Dedifferentiated amniotic fluid mesenchymal stem cell (primary cell): ENCODE data around the gene PDZD4.
"Not testable (repeated sequence)": the region's sequence is repeated elsewhere in the genome, so short reads cannot be mapped to it uniquely, and the experiment has no call there.

ENCODE experiments used
- DNase-seq: peaks from one replicate; pipeline ENCODE4 v3.0.0-alpha.2; 2016; ENCODE audit errors: extremely low spot score

Gene PDZD4

DNA sequence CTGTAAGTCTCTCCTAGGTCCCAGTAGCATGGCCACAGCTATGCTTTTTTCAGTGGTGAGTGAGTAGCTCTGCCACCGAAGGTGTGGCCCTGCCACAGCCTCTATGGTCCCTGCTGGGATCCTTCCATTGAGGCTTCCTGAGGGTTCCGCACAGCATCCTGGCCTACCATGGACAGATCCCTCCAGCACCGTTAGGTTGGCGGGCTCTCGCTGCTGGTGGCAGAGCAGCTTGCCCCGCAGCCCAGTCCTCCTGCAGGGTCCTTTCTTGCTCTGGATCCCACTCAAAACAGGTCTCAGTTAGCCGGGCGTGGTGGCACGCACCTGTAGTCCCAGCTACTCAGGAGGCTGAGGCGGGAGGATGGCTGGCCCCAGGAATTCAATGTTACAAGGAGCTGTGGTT lies 2.4 kb upstream of the PDZD4 start:
- no peak for DNase-seq

- DNase-seq = no peak
Observed at GRCh38 chrX:153831429-153832150, 1.2 kb upstream of the PDZD4 start.

DNA sequence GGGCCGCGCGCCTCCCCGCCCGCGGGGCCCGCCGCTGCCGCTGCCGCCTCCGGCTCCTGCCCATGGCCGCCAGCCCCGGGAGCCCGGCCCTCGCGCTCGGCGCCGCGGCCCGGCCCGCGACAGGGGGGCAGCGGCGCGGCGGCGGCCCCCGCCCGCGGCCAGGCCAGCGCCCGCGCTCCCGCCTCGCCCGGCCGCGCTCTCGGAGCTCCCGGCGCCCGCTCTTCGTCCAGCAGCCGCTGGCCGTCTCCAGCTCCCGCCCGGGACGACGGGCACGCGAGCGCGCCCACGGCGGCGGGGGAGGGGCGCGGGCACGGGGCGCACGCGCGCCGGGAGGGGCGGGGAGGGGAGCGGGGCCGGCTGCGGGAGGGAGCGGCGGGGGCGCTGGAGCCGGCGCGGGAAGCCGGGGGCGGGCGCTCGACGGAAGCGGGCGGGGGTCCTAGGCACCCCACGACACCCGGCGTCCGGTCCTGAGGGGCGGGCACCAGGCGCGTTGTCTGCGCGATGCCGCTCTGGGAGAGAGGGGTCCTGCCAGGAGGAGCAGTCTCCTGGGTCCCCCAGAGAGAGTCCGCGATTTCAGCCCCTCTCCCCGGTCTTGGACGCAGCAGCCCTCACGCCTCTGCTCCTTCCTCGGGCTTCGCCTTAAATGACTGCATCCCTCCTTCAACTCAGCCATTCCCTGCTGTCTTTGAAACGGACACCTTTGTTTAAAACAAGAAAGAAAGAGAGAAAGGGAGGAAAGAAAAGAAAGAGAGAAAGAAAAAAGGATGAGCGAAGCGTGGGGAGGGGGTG lies 490 bp upstream of the PDZD4 start:
- DNase-seq = no peak

- DNase-seq = no peak
Observed at GRCh38 chrX:153829549-153829798, 870 bp downstream of the PDZD4 start.

DNA sequence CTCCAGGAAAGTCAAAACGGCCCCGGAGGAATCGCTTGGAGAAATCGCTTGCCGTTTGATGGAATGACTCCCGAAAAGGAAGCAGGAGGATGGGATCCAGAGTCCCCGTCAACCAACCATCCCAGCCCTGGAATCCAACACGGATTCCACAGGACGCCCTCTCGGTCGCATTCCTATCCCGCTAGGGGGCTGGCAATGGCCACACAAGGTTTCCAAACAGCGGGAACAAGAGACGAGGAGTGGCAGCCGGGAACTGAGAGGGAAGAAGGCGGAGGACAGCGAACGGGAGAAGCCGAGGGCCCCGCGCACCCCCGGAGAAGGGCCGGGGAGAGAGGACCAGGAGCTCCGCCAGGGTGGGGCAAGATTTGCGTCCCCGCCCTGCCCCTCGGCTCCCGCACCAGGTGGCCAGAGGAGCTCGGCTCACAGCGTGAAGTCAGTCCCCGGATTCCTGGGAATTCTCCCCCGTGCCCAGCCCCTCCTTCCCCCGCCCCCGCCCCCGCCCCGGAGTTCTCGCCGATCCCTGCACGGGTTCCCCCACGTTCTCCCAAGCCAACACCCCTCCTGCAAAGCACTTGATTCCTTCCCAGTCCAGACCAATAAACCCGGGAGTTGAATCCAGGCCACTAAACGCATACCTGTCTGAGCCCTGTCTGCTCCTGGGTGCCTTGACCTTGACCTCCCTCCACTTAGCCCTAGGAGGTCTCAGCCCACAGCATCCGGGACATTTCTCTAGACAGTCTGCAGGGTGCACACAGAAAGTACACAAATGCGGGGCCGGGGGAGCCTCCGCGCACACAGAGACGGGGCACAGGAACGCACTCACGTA lies 1.4 kb downstream of the PDZD4 start:
- DNase-seq = no peak

- no peak for DNase-seq
Observed at GRCh38 chrX:153828308-153828707, 2.0 kb downstream of the PDZD4 start.

GRCh38 chrX:153827903-153828302 lies 2.4 kb downstream of the PDZD4 start:
- no peak for DNase-seq

DNA sequence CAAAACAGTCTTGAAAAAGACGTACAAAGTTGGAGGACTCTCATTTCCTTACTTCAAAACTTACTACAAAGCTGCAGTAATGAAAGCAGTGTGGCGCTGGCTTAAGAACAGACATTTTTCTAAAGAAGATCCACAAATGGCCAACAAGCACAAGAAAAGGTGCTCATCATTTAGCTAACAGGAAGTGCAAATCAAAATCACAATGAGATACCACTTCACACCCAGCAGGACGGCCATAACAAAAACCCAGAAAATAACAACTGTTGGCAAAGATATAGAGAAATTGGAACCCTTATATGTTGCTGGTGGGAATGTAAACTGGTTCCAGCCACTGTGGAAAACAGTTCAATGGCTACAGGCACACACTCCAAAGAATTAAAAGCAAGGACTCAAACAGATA lies 3.3 kb downstream of the PDZD4 start:
- DNase-seq = no peak

DNA sequence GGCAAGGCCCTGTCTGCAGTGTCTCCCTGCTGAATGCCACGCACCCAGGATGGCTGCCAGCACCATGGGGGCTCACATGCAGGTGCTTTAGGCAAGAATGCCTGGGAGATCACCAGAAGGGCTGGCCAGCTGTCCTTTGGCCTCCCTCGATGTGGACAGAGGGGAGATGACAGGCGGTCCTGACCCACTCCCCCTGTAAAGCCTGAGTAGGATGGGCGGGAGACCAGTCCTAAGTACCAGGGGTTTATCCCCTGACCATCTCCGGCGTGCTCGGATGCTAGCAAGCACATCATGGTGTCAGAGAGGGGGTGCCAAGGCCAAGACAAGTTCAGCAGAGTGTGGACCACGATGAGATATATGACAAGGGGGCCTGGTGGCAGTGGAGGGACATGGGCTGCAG lies 5.3 kb downstream of the PDZD4 start:
- no peak for DNase-seq

GRCh38 chrX:153824348-153824747 lies 6.0 kb downstream of the PDZD4 start:
- no peak for DNase-seq

DNA sequence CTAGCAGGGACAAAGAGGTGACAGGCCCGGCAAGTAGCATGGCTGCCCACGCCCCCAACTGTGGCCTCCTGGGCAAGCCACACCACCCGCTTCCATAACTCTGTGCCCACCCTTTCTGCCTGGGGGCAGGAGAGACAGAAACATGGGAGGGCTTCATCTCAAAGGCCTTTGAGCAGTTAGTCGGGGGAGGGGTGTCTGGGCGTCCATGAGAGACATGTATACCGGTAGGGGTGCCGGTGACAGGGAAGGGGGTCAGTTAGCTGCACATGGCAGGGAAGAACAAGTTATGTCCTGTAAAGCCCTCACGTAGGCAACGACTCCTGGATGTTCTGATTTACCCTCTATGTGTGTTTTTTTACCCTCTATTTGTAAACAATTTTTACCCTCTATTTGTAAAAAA lies 9.3 kb downstream of the PDZD4 start:
- no peak for DNase-seq

DNA sequence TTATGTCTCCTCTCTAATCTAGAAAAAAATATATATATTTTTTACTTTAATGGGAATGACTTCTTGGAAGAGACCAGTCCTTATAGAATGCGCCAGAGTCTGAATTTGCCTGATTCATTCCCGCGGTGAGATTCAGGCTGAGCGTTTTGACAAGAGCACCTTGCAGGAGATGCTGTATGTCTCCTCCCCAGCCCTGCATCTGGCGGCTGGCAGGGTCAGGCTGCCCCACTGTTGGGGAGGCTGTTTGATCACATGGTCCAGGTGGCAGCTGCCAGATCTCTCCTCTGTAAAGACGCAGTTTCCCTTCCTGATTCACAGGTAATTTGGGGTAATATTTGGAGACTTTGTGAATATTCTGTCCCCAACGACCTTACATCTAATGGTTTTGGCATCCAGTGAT lies 9.7 kb downstream of the PDZD4 start:
- DNase-seq = no peak

DNA sequence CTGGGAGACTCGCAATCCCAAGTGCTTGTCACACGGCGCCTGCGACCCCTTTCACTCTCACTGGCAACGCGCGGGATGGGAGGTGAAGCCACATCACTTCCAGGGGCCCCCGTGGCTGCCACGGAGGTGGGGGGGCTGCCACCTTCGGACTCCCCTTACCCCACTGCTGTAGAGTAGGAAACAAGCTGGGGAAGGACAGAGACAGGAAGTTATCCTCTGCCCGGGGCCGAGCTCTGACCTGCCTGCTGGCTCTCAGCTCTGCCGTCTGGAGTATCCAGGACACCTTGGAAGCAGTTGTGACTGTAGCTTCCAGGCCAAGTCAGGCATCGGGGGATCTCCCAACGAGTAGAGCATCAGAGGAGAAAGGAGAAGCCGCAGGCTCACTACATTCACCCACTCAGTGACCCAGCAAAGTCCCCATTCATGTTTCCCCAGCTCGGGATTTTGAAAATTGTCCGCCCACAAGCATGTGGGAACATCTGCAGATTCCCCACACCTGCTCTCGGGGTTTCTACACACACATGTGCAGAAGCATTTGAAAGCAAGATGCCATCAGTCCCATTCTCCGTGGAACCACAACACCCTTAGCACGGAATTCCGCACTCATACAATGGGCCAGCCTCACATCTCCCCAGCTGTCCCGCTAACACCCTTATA lies 10.8 kb downstream of the PDZD4 start:
- DNase-seq = no peak

GRCh38 chrX:153818571-153819383 lies 11.6 kb downstream of the PDZD4 start:
- no peak for DNase-seq

GRCh38 chrX:153818064-153818463 lies 12.3 kb downstream of the PDZD4 start:
- DNase-seq = not testable (repeated sequence)

GRCh38 chrX:153816831-153817690 lies 13.3 kb downstream of the PDZD4 start:
- no peak for DNase-seq

DNA sequence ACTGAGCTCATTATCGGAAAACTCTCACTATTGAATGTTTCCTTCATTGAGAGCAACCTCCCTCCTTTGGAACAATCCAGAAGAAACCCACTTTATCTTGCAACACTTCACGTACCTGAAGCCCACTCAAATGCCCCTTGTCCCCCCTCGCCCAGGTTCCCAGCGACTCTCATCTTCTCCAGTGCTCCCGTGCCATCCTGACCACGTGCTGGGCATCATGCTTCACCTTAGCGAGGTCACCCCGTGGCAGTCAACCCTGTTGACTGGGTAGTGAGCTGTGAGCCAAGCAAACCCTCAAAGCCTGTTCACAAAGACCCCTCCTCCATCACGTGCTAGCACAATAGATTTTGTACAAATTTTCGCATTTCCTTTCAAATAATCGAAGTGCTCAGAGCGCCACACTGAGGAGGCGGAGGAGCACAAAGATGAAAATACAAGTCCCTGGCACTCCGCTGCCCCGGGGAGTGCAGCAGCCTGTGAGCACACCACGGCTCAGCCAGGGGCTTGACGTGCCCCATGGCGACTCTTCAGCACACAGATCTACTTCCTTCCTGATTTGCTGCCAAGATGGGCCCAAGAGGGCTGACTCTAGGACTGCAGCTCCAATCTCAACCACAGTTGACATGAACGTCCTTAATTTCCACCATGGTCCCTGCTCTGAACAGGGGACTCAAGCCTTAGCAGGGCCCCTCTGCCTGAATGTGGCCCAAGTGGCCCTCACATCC lies 15.6 kb downstream of the PDZD4 start:
- DNase-seq = no peak

DNA sequence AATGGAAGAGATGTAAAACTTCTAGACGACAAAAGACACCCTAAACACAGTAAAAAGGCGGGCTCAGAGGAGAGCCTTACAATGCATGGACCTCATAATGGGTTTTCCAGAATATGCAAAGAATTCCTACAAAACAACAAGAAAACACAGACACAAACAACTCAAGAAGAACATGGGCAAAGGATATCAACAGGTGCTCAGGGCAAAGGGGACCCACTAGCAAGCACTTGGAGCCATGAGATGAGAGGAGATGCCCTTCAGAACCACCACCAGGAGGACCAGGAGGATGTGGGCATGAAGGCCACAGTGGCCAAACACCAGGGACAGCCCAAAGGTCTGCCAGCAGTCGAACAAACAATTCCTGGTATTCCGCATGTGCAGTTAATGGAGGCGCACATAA lies 17.2 kb downstream of the PDZD4 start:
- DNase-seq = no peak

DNA sequence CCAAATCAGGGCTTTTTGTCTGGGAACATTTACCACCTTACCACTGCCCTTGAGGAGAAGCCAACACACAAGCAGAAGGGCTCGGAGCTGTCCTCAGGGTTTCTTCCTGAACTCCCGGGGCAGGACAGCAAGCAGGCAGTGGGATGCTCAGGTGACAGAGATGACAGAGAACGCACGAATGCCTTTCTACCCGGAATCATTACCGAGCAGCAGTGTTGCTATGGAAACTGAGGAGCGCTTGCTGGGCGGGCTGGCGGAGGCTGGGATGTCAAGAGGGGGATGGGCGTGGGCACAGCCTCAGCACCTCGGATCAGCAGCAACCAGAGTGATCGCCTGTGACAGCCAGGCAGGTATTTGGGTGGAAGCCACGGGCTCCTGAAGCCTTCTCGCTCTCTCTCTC lies 18.1 kb downstream of the PDZD4 start:
- DNase-seq = no peak

GRCh38 chrX:153807976-153808375 lies 22.4 kb downstream of the PDZD4 start:
- no peak for DNase-seq
